Measurements from ENCODE around the gene B4GAT1.
"Not testable (repeated sequence)": the region's sequence is repeated elsewhere in the genome, so short reads cannot be mapped to it uniquely, and the experiment has no call there.

Gene B4GAT1

GRCh38 chr11:66327171-66328030 lies 20.0 kb downstream of the B4GAT1 start:
- DNase-seq (ENCODE audit: low read depth, low spot score): no peak
- no peak overlapping the region for H3K4me3 ChIP-seq (ENCODE audit: low read length)

- H3K4me3 ChIP-seq (ENCODE audit: low read length): no peak overlapping the region
- DNase-seq (ENCODE audit: low read depth, low spot score): peak; percentile 60
Measured at GRCh38 chr11:66326261-66327111, 20.9 kb downstream of the B4GAT1 start.

GRCh38 chr11:66325263-66325671 lies 22.2 kb downstream of the B4GAT1 start:
- H3K4me3 ChIP-seq (ENCODE audit: low read length): no peak overlapping the region
- DNase-seq (ENCODE audit: low read depth, low spot score): peak; percentile 75

GRCh38 chr11:66324664-66325063 lies 22.8 kb downstream of the B4GAT1 start:
- no peak for DNase-seq (ENCODE audit: low read depth, low spot score)
- H3K4me3 ChIP-seq (ENCODE audit: low read length): no peak overlapping the region

- H3K4me3 ChIP-seq (ENCODE audit: low read length): no peak overlapping the region
- DNase-seq (ENCODE audit: low read depth, low spot score): no peak
Measured at GRCh38 chr11:66323684-66324083, 23.7 kb downstream of the B4GAT1 start.

GRCh38 chr11:66322732-66323427 lies 24.5 kb downstream of the B4GAT1 start:
- no peak overlapping the region for H3K4me3 ChIP-seq (ENCODE audit: low read length)

GRCh38 chr11:66321606-66322005 lies 25.8 kb downstream of the B4GAT1 start:
- no peak overlapping the region for H3K4me3 ChIP-seq (ENCODE audit: low read length)
- DNase-seq (ENCODE audit: low read depth, low spot score): no peak

More at GRCh38 chr11:66322732-66323427, 24.5 kb downstream of the B4GAT1 start:
- no peak for DNase-seq (ENCODE audit: low read depth, low spot score)

- DNase-seq (ENCODE audit: low read depth, low spot score); H3K4me3 ChIP-seq (ENCODE audit: low read length): not testable (repeated sequence)
Measured at GRCh38 chr11:66320748-66321147, 26.7 kb downstream of the B4GAT1 start.

GRCh38 chr11:66320289-66320688 lies 27.1 kb downstream of the B4GAT1 start:
- DNase-seq (ENCODE audit: low read depth, low spot score); H3K4me3 ChIP-seq (ENCODE audit: low read length): not testable (repeated sequence)

GRCh38 chr11:66318600-66318970 lies 28.8 kb downstream of the B4GAT1 start:
- H3K4me3 ChIP-seq (ENCODE audit: low read length): peak overlapping the region; percentile 41; the same call in 1 of the 2 replicates
- DNase-seq (ENCODE audit: low read depth, low spot score): no peak

- DNase-seq (ENCODE audit: low read depth, low spot score): peak; percentile 94
- H3K4me3 ChIP-seq (ENCODE audit: low read length): peak overlapping the region; percentile 41
Measured at GRCh38 chr11:66317723-66318599, 29.5 kb downstream of the B4GAT1 start.

- H3K4me3 ChIP-seq (ENCODE audit: low read length): peak overlapping the region; percentile 41
- peak; percentile 55 for DNase-seq (ENCODE audit: low read depth, low spot score)
Measured at GRCh38 chr11:66317322-66317722, 30.1 kb downstream of the B4GAT1 start.

GRCh38 chr11:66316849-66317251 lies 30.6 kb downstream of the B4GAT1 start, which contains the start of gene CD248:
Gene CD248, minus strand, starts transcription at chr11:66317044. Its CDS starts 17 bp downstream, at chr11:66317027.
- peak within 1 kb of the TSS; percentile 41 for H3K4me3 ChIP-seq (ENCODE audit: low read length)
- DNase-seq (ENCODE audit: low read depth, low spot score): no peak

- H3K4me3 ChIP-seq (ENCODE audit: low read length): no peak overlapping the region
- no peak for DNase-seq (ENCODE audit: low read depth, low spot score)
Measured at GRCh38 chr11:66315921-66316811, 31.3 kb downstream of the B4GAT1 start.

GRCh38 chr11:66315498-66315885 lies 31.9 kb downstream of the B4GAT1 start:
- no peak for DNase-seq (ENCODE audit: low read depth, low spot score)

GRCh38 chr11:66314561-66315497 lies 32.6 kb downstream of the B4GAT1 start:
- H3K4me3 ChIP-seq (ENCODE audit: low read length): no peak overlapping the region
- no peak for DNase-seq (ENCODE audit: low read depth, low spot score)

More at GRCh38 chr11:66315498-66315885, 31.9 kb downstream of the B4GAT1 start:
- no peak overlapping the region for H3K4me3 ChIP-seq (ENCODE audit: low read length)

GRCh38 chr11:66314186-66314501 lies 33.3 kb downstream of the B4GAT1 start:
- no peak for DNase-seq (ENCODE audit: low read depth, low spot score)
- H3K4me3 ChIP-seq (ENCODE audit: low read length): no peak overlapping the region
